ENCODE data around the gene SMIM5. TPM values are rescaled to one million over a fixed set of nuclear protein-coding genes. Genes with fewer than 3 reads are reported as not detected.

The SMIM5 gene
- polyA plus RNA-seq, 1 experiment, result not detected

GRCh38 chr17:75652934-75653549 lies 19.8 kb downstream of the SMIM5 start:
- Histone ChIP-seq H3K27me3 (ENCODE audit: control insufficient read depth, insufficient read depth, low read length) (no peaks in the 10 kb centered on the region), H3K36me3 (ENCODE audit: control insufficient read depth, insufficient read depth, low read length) (peaks cover 14% of the 10 kb centered on the region), H3K4me3 (ENCODE audit: low read depth, low read length) (no peak overlapping the region)
- TF ChIP-seq CTCF (IDR thresholded peaks at IDR 0.05; ENCODE audit: insufficient read depth, low read depth, low read length), result peak; percentile 87
- ChIA-PET CTCF (interaction anchor here (0.6 to 11.9 kb wide), 16 partner anchors 9 to 348 kb away, joined by 3 to 149 read pairs (median 4); partner anchors contain the start of genes RECQL5, SAP30BP and SMIM5), POLR2A (no interaction called here)
- no peak for DNase-seq (ENCODE audit: low read depth)

- H3K27me3 ChIP-seq (ENCODE audit: control insufficient read depth, insufficient read depth, low read length), result no peaks in the 10 kb centered on the region
- POLR2A ChIA-PET, result no interaction called here
- H3K36me3 ChIP-seq (ENCODE audit: control insufficient read depth, insufficient read depth, low read length), result peaks cover 14% of the 10 kb centered on the region
- TF ChIP-seq CTCF (IDR thresholded peaks at IDR 0.05; ENCODE audit: insufficient read depth, low read depth, low read length), result peak; percentile 30
- no peak for DNase-seq (ENCODE audit: low read depth)
- CTCF ChIA-PET, result interaction anchor here (0.7 to 11.9 kb wide), 11 partner anchors 8 to 99 kb away, joined by 3 to 149 read pairs (median 3); partner anchors contain the start of gene SMIM5
- H3K4me3 ChIP-seq (ENCODE audit: low read depth, low read length), result no peak overlapping the region
Measured at GRCh38 chr17:75654176-75654575, 20.9 kb downstream of the SMIM5 start.

GRCh38 chr17:75658237-75658636 lies 25.0 kb downstream of the SMIM5 start:
- H3K36me3 ChIP-seq (ENCODE audit: control insufficient read depth, insufficient read depth, low read length), result peaks cover 11% of the 10 kb centered on the region
- TF ChIP-seq CTCF (IDR thresholded peaks at IDR 0.05; ENCODE audit: insufficient read depth, low read depth, low read length), result no peak
- ChIA-PET CTCF (interaction anchor here (0.7 to 11.9 kb wide), 8 partner anchors 8 to 92 kb away, joined by 3 to 149 read pairs (median 6); partner anchors contain the start of gene SMIM5), POLR2A (no interaction called here)
- no peaks in the 10 kb centered on the region for H3K27me3 ChIP-seq (ENCODE audit: control insufficient read depth, insufficient read depth, low read length)
- H3K4me3 ChIP-seq (ENCODE audit: low read depth, low read length), result no peak overlapping the region
- DNase-seq (ENCODE audit: low read depth), result no peak

- Histone ChIP-seq H3K27me3 (ENCODE audit: control insufficient read depth, insufficient read depth, low read length) (no peaks in the 10 kb centered on the region), H3K36me3 (ENCODE audit: control insufficient read depth, insufficient read depth, low read length) (peaks cover 11% of the 10 kb centered on the region), H3K4me3 (ENCODE audit: low read depth, low read length) (no peak overlapping the region)
- TF ChIP-seq CTCF (IDR thresholded peaks at IDR 0.05; ENCODE audit: insufficient read depth, low read depth, low read length), result no peak
- CTCF ChIA-PET, result interaction anchor here (0.9 to 3.1 kb wide), 6 partner anchors 9 to 88 kb away, joined by 3 to 25 read pairs (median 7); partner anchors contain the start of gene SMIM5
- POLR2A ChIA-PET, result no interaction called here
- no peak for DNase-seq (ENCODE audit: low read depth)
Measured at GRCh38 chr17:75661531-75661930, 28.3 kb downstream of the SMIM5 start.

- DNase-seq (ENCODE audit: low read depth), result no peak
- no peak for TF ChIP-seq CTCF (IDR thresholded peaks at IDR 0.05; ENCODE audit: insufficient read depth, low read depth, low read length)
- no peak overlapping the region for H3K4me3 ChIP-seq (ENCODE audit: low read depth, low read length)
- no peaks in the 10 kb centered on the region for H3K27me3 ChIP-seq (ENCODE audit: control insufficient read depth, insufficient read depth, low read length)
- ChIA-PET CTCF (interaction anchor here (0.6 to 3.1 kb wide), 5 partner anchors 10 to 135 kb away, joined by 3 to 25 read pairs (median 5); partner anchors contain the start of gene SMIM5), POLR2A (no interaction called here)
- H3K36me3 ChIP-seq (ENCODE audit: control insufficient read depth, insufficient read depth, low read length), result peaks cover 9% of the 10 kb centered on the region
Measured at GRCh38 chr17:75662511-75662910, 29.3 kb downstream of the SMIM5 start.
